ENCODE measurements around the gene DDX18.
A peak's percentile ranks its signal among the peaks of the same experiment; 100 is the strongest.

The DDX18 gene

DNA sequence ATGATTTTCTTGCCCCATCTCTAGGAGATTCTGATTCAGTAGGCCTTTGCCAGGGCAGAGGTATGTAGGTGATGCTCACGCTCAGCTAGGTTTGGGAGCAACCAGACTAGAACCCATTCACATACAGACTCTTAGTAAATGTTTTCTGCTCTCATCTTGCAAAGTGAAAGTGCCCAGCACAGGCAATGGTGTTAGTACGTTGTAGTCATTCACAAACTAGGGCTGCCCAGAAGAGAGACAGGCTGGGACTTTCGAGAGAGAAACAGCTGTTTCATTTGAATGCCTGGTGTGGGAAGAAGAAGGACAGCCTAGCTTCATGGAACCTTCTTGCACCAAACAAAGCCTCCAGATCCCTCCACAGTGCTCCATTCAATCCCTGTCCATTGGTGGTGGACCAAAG, 19.4 kb downstream of the DDX18 start:
- no peak for DNase-seq (ENCODE audit: low spot score)
- no peak for FAIRE-seq

DNA sequence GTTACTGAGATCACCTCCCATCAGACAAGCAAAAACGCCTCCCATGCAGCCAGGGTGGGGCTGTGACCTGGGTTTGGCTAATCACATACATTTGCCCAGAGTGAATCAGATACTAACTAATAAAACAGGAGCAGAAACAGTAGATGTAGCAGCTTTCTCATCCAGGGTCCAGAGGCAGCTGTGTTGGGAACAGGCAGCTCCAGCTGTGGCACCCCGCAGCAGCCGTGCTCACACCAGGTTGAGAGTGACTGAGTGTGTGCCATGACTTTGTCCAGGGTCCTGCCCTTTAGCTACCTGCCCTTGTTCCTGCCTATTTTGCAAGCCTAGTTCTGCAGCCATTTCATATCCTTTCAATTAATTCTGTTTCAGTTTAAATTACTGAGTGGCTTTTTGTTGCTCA, 20.5 kb downstream of the DDX18 start:
- no peak for DNase-seq (ENCODE audit: low spot score)
- no peak for FAIRE-seq

DNA sequence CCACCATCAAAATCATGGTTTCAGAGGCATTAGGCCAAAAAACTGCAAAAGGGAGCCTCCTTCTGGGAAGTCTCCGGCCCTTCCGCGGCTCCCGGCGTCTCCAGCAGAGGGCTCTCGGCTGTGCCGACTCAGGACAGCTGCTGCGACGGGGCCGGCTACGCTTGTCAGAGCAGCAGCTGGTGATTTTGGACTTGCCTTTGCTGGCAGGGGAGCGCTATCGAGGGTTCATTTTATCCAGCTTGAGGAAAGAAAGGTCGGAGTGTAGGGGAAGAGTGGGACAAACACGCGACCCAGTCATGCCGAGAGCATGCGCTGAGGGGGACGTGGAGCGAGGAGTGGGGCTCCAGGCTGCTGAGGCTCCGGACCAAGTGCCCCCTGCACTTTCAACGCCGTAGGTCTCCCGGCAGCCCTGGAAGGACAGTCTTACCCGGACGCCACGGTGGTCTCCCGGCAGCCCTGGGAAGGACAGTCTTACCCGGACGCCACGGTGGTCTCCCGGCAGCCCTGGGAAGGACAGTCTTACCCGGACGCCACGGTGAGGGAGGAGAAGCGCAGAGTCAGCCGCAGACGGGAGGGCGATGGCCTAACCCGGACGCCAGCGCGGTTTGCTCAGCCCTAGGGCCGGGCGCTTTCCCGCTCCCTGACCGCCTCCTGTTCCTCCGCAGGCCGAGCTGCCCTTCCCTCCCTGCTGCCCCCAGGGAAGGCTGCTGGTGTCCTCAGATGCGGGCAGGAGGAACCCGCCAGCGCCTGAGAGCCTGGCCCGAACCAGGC, 21.7 kb downstream of the DDX18 start:
- no peak for FAIRE-seq
- DNase-seq (ENCODE audit: low spot score), result peak; percentile 56

DNA sequence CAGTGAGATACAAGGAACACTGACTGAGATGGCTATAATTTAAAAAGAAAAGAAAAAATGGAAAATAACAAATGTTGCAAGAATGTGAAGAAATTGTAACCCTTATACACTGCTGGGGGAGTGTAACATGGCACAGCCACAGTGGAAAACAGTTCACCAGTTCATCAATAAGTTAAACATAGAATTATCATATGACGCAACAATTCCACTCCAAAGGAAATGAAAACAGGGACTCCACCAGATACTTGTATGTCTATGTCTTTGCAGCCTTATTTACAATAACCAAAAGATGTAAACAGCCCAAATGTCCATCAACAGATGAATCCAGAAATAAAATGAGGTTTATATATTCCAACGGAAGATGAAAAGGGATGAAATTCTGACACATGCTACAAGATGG, 30.8 kb downstream of the DDX18 start:
- DNase-seq (ENCODE audit: low spot score) (no peak), FAIRE-seq (no peak)

DNA sequence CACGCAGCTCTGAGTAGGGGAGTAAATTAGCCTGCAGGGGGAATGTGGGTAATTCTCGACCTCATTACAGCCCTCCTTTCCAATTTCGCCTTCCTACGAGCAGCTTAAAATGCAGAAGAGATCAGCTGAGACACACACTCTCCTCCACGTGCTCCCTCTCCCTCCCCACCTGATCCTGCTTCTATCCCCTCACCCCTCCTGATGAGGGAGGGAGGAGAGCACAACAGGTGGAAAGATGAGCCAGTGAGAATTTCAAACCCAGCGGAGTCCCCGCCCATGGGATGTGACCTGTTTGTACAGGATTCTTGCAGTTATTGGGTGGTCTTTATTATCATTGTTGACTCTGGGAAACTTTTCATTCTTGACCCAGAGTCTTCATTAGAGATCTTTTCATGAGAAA, 35.5 kb downstream of the DDX18 start:
- DNase-seq (ENCODE audit: low spot score) (no peak), FAIRE-seq (peak; percentile 13)

DNA sequence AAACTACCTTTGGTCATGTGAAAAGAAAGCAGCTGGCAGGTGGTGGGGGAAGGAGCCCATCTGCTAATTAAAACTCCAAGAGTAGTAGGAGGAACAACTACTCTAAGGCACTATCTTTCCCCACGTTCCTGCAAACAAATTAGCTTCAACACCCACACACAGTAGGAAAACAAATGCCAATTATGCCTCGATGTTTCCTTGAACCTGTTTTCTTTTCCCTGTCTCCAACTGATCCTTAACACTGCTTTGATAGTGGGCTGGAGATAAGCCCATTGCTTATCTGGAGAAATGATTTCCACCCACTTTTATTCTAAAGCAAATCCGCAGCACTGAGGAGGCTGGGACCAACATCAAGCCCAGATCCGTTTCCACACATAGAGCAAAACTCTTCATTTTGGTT, 36.0 kb downstream of the DDX18 start:
- no peak for DNase-seq (ENCODE audit: low spot score)
- no peak for FAIRE-seq

DNA sequence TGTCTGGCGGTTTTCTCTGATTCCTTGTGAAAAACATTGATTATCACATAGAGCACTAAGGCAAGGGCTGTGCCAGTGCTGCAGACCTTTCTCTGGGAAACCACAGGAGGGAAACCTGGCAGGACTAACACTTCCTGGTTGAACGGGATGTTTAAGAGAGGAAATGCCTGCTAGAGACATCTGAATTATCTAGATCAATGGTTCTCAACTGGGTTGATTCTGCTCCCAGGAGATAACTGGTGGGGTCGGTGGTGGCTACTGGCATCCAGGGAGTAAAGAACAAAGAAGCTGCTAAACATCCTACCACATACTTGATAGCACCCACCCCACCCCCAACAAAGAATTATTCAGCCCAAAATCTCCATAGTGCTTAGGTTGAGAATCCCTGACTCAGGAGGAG, 37.5 kb downstream of the DDX18 start:
- no peak for FAIRE-seq
- DNase-seq (ENCODE audit: low spot score), result no peak

DNA sequence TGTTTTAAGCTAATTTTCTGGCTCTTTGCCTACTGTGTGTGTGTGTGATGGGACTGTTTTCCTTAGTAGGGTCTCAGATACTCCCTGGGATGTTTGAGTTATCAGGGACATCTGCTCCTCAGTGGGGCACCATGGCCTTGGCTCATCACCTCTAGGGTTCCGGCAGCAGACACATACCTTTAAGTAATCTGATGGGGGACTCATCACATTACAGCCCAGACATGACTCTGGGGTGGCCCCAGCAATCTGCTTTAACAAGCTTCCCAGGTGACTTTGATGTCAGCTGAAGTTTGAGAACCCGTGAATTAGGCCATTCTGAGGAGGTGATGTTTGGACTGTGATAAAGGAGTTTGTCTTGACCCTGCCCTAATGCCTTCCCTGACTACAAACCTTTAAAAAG, 38.8 kb downstream of the DDX18 start:
- DNase-seq (ENCODE audit: low spot score), result no peak
- FAIRE-seq, result no peak

DNA sequence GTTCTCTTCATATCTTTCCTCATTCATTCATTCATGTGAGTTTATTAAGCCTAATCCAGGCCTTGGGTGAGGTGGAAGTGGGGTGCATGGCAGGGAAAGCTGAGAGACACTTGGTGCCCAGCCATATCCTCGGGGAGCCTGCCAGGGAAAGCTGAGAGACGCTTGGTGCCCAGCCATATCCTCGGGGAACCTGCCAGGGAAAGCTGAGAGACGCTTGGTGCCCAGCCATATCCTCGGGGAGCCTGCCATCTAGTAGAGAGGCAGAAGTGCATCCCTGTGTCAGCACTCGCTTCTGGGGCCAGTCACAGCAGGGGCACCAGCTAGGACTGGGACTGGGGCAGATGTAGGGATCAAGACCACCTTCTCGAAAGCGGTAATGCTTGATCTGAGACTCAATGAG, 39.4 kb downstream of the DDX18 start:
- FAIRE-seq, result peak; percentile 55
- no peak for DNase-seq (ENCODE audit: low spot score)

DNA sequence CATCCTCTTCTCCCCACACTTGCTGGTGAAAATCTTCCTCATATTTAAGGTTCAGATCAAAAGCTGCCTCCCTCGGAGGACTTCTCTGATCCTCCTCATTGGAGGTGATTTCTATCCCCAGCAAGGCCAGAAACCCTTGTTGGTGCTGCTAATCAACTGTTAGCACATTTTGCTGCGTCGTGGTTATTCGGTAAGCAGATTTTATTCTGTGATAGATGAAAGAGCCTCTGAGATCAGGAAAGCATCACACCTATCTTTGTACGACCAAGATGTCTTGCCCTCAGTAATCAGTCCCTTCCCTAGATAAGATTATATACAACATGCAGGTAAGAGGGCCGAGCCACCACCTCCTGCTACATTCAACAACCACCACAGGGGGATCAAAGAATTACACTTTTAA, 40.1 kb downstream of the DDX18 start:
- FAIRE-seq, result no peak
- no peak for DNase-seq (ENCODE audit: low spot score)

DNA sequence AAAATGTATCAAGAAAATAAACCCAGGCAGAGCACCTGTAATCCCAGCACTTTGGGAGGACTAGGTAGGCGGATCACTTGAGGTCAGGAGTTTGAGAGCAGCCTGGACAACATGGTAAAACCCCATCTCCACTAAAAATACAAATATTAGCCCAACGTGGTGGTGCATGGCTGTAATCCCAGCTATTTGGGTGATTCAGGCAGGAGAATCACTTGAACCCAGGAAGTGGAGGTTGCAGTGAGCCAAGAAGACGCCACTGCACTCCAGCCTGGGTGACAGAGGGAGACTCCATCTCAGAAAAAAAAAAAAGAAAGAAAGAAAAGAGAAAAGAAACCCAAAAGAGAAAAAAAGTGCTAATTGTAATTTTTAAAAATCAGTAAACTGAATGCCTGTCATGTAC, 41.4 kb downstream of the DDX18 start:
- DNase-seq (ENCODE audit: low spot score), result no peak
- no peak for FAIRE-seq

DNA sequence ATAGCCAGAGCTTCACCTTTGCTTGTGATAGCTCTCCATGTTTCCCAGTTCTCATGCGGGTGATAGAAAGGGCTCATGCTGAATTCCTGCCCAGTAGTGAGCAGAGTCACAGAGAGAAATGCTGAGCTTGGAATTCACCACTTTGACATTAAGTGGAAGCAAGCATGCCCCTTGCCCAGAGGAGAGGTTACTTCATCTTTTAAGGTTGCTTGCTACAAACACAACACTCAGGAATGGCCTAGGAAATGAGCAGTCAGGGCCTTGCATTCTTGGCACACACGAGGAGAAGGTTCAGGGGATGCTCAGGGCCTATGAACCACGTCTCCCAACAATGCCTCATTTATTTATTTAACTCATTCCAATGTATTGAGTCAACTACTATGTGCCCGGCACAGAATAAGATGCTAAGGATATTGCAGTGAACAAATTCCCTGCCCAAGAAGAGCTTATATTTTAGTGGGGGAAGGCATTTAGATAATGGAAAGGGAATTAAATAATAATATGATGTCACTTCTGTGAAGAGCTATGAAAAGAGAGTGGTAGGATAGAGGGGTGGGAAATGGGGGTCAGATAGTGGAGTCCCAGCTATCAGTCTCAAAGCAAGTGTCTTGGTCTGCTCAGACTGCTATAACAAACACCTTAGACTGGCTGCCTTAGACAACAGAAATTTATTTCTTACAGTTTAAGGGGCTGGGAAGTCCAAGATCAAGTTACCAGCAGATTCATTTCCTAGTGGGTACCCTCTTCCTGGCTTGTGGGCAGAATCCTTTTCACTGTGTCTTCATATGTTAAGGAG, 42.1 kb downstream of the DDX18 start:
- peak; percentile 91 for DNase-seq (ENCODE audit: low spot score)
- peak; percentile 32 for FAIRE-seq

DNA sequence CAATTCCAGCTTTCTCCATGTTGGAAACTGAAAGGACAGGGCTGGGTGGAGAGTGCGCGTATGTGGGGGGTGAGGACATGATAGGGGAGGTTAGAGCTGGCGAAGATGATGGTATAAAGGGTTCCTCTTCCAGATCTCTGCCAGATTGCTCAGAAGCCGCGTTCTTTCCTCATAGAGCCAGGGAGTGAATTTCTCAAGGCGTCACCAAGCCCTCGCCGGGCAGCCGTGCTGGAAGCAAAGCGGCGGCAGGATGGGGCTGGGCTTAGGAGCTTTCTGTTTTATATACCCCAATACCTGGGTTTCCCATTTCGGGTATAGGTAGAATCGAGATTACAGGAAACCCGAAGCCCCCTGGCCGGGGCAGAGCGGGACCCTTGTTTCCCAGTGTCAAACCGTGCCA, 43.8 kb downstream of the DDX18 start:
- DNase-seq (ENCODE audit: low spot score) (no peak), FAIRE-seq (no peak)

DNA sequence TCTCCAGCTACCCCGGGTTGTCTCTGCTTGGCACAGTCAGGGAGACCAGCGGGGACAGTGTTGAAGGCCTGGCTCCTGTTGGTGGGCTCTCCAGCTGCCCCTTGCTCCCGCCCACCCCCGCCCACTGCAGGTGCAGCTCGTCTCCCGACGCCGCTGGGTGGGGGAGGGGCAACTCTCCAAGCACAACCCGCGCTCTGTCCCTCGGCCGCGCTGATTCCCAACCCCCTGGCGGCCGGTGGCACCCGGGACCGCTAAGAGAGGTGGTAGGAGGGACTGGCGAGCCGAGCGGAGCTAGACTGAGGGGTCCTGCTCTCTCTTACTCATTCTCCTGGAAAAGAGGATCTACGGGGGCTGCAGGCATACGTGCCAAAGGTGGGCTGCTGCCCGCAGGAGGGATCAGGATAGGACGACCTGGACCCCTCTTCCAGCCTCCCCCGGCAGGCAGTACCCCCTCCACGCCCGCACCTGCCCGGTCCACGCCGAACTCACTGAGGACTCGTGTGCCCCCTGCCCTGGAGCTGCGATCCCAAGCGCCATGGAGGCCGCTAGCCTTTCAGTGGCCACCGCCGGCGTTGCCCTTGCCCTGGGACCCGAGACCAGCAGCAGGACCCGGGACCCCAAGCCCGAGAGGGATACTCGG, 44.5 kb downstream of the DDX18 start:
- no peak for FAIRE-seq
- no peak for DNase-seq (ENCODE audit: low spot score)

DNA sequence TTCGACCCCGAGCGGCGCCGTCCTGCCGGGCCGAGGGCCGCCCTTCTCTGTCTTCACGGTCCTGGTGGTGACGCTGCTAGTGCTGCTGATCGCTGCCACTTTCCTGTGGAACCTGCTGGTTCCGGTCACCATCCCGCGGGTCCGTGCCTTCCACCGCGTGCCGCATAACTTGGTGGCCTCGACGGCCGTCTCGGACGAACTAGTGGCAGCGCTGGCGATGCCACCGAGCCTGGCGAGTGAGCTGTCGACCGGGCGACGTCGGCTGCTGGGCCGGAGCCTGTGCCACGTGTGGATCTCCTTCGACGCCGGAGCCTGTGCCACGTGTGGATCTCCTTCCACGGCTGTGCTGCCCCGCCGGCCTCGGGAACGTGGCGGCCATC, 45.0 kb downstream of the DDX18 start:
- no peak for FAIRE-seq
- DNase-seq (ENCODE audit: low spot score), result no peak

DNA sequence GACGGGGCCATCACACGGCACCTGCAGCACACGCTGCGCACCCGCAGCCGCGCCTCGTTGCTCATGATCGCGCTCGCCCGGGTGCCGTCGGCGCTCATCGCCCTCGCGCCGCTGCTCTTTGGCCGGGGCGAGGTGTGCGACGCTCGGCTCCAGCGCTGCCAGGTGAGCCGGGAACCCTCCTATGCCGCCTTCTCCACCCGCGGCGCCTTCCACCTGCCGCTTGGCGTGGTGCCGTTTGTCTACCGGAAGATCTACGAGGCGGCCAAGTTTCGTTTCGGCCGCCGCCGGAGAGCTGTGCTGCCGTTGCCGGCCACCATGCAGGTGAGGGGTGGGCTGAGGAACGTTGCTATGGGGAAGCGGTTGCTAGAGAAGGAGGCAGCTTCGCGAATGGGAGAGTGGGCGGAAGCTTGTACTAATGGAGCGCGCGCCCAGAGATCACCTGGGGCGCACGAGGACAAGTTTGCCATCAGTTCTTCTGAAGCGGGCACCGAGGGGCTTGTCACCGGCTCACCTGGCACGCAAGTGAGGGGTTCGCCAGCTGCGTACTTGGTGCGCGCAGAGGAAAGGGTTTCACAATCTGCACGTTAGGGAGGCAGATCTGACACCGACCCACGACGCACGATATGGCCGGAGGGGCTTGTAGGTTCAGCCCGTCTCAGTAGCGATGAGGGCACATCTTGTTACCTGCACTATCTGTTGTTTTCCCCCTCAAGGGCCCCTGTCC, 45.6 kb downstream of the DDX18 start:
- DNase-seq (ENCODE audit: low spot score), result no peak
- no peak for FAIRE-seq

DNA sequence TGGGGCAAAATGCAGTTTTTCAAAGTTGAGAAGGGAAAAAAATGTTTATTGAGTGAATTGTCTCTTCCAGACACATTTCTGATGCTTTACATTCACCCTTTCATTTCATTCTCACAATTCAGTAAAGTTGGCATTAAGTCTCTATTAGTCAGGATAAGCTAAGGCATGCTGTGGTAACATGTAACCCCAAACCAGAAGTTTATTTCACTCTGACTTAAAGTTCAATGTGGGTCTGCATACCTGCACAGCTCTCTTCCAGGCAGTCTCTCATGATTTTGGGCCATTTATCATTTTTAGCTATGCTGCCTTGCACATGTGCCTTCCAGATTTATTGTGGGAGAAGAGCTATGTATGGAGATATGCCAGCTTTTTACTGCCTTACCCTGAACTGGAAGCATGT, 48.0 kb downstream of the DDX18 start:
- no peak for FAIRE-seq
- DNase-seq (ENCODE audit: low spot score), result no peak

DNA sequence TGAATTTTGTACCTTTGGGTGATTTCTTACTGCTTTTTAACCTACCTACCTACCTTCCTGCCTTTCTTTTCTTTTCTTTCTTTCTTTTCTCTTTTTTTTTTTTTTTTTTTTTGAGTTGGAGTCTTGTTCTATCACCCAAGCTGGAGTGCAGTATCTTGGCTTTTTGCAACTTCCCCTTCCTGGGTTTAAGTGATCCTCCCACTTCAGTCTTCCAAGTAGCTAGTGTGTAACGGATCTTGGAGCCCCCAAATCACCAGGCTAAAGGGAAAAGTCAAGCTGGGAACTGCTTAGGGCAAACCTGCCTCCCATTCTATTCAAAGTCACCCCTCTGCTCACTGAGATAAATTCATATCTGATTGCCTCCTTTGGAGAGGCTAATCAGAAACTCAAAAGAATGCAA, 61.3 kb downstream of the DDX18 start:
- FAIRE-seq, result no peak
- DNase-seq (ENCODE audit: low spot score), result no peak

DNA sequence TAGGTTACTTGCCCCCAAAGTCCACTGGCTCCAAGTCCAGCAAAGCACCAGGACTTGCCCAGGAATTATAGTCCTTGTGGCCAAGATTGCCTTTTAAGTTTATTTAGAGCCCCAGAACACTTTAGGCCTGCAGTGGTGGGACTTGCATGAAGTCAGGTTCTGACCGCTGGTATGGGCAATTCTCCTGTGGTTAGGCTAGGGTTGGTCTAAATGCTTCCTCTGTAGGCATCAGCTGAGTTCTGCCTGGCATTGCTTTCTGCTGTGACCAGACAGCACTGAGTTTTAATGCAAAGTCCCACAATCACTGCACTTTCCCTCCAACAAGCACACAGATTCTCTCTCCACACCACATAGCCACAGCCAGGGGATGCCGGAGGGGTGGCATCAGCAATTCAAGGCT, 64.5 kb downstream of the DDX18 start:
- no peak for FAIRE-seq

More for the DNA sequence above, 64.5 kb downstream of the DDX18 start:
- no peak for DNase-seq (ENCODE audit: low spot score)

Measured in urothelium cell line (cell line).